ENCODE measurements around the gene MRGPRD. TPM values are rescaled to one million over a fixed set of nuclear protein-coding genes. Genes with fewer than 3 reads are reported as not detected.

MRGPRD gene
- total RNA-seq, 1 experiment from 2014 or later, result not detected

- H3K9me3 Mint-ChIP-seq (ENCODE audit: unreplicated experiment), result no peaks in the 10 kb centered on the region
- CTCF ChIA-PET, result no interaction called here
- no TSS peak for BruUV-seq (replicated peaks)
- POLR2A ChIA-PET, result no interaction called here
- TF ChIP-seq, protein P1, sequence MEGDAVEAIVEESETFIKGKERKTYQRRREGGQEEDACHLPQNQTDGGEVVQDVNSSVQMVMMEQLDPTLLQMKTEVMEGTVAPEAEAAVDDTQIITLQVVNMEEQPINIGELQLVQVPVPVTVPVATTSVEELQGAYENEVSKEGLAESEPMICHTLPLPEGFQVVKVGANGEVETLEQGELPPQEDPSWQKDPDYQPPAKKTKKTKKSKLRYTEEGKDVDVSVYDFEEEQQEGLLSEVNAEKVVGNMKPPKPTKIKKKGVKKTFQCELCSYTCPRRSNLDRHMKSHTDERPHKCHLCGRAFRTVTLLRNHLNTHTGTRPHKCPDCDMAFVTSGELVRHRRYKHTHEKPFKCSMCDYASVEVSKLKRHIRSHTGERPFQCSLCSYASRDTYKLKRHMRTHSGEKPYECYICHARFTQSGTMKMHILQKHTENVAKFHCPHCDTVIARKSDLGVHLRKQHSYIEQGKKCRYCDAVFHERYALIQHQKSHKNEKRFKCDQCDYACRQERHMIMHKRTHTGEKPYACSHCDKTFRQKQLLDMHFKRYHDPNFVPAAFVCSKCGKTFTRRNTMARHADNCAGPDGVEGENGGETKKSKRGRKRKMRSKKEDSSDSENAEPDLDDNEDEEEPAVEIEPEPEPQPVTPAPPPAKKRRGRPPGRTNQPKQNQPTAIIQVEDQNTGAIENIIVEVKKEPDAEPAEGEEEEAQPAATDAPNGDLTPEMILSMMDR (IDR thresholded peaks at IDR 0.05; ENCODE audit: unreplicated experiment), result no peak
- no peak overlapping the region for H3K27ac Mint-ChIP-seq (ENCODE audit: low read depth, unreplicated experiment)
- DNase-seq (ENCODE audit: unreplicated experiment), result no peak
- H3K36me3 Mint-ChIP-seq (ENCODE audit: insufficient read depth, unreplicated experiment), result peaks cover 6% of the 10 kb centered on the region
- no peak overlapping the region for H3K4me3 Mint-ChIP-seq (ENCODE audit: unreplicated experiment)
- H3K4me1 Mint-ChIP-seq (ENCODE audit: insufficient read depth, unreplicated experiment), result no peaks in the 10 kb centered on the region
- intact Hi-C loops (cut with micrococcal nuclease), result no loop called here
- H3K27me3 Mint-ChIP-seq (ENCODE audit: insufficient read depth, unreplicated experiment), result peaks cover 11% of the 10 kb centered on the region
Observed at GRCh38 chr11:68997995-68998348, 17.2 kb upstream of the MRGPRD start.

DNA sequence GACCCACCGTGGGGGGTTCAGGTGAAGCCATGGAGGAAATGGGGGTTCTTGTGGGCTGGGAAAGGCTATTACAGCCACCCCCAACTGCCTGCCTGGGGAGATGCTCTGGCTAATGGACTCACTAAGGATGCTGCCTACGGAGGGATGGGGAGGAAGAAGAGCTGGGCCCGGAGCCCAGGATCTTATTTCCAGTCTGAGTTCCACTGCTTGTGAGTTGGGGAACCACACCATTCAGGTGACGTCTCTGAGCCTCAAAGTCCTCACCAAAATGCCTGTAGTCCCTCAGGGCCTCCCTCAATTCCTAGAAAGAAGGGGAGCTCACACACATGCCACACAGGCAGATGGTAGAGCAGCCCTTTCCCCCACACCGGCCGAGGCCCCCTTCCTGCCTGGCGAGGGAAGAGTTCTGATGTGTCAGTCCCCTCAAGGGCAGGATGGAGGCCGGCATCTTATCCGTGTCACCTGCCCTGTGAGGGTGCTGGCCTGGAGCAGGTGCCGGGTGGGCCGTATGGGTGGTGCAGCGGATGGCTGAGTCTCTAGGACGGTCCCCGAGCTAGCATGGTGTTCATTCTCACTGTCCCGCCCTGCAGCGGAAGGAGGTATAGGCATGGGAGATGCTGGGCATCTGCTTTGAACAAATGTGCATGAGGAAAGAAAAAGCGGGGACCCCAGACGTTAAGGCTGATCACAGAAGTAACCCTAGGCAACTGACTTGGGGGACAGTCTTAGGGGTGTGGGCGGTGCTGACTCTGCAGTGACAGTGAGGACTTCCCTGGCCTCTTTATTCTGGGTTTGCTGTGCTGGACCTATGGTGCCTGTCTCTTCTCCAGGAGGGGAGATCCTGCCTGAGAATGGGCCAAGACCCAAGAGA is 16.6 kb upstream of the MRGPRD start:
- peaks cover 17% of the 10 kb centered on the region for H3K27me3 Mint-ChIP-seq (ENCODE audit: insufficient read depth, unreplicated experiment)
- BruUV-seq (replicated peaks), result no TSS peak
- no peak overlapping the region for H3K27ac Mint-ChIP-seq (ENCODE audit: low read depth, unreplicated experiment)
- CTCF ChIA-PET, result interaction anchor here (0.5 to 0.6 kb wide), 2 partner anchors 135 to 740 kb away, joined by 3 read pairs; no protein-coding TSS in a partner anchor
- POLR2A ChIA-PET, result no interaction called here
- H3K9me3 Mint-ChIP-seq (ENCODE audit: unreplicated experiment), result no peaks in the 10 kb centered on the region
- DNase-seq (ENCODE audit: unreplicated experiment), result no peak
- intact Hi-C loops (cut with micrococcal nuclease), result no loop called here
- H3K4me3 Mint-ChIP-seq (ENCODE audit: unreplicated experiment), result no peak overlapping the region
- peaks cover 6% of the 10 kb centered on the region for H3K36me3 Mint-ChIP-seq (ENCODE audit: insufficient read depth, unreplicated experiment)
- H3K4me1 Mint-ChIP-seq (ENCODE audit: insufficient read depth, unreplicated experiment), result no peaks in the 10 kb centered on the region
- TF ChIP-seq, protein P1 (IDR thresholded peaks at IDR 0.05; ENCODE audit: unreplicated experiment), result no peak

- DNase-seq (ENCODE audit: unreplicated experiment), result no peak
- no TSS peak for BruUV-seq (replicated peaks)
- Mint-ChIP-seq H3K27ac (ENCODE audit: low read depth, unreplicated experiment) (no peak overlapping the region), H3K27me3 (ENCODE audit: insufficient read depth, unreplicated experiment) (peaks cover 25% of the 10 kb centered on the region), H3K9me3 (ENCODE audit: unreplicated experiment) (no peaks in the 10 kb centered on the region), H3K4me3 (ENCODE audit: unreplicated experiment) (no peak overlapping the region), H3K4me1 (ENCODE audit: insufficient read depth, unreplicated experiment) (no peaks in the 10 kb centered on the region), H3K36me3 (ENCODE audit: insufficient read depth, unreplicated experiment) (peaks cover 6% of the 10 kb centered on the region)
- ChIA-PET CTCF (interaction anchor here (0.6 kb wide), 1 partner anchor 136 kb away, joined by 3 read pairs; no protein-coding TSS in a partner anchor), POLR2A (no interaction called here)
- TF ChIP-seq, protein P1 (IDR thresholded peaks at IDR 0.05; ENCODE audit: unreplicated experiment), result no peak
- intact Hi-C loops (cut with micrococcal nuclease), result no loop called here
Observed at GRCh38 chr11:68996376-68997123, 15.8 kb upstream of the MRGPRD start.

- TF ChIP-seq, protein P1 (IDR thresholded peaks at IDR 0.05; ENCODE audit: unreplicated experiment), result no peak
- Mint-ChIP-seq H3K9me3 (ENCODE audit: unreplicated experiment) (no peaks in the 10 kb centered on the region), H3K4me1 (ENCODE audit: insufficient read depth, unreplicated experiment) (no peaks in the 10 kb centered on the region), H3K4me3 (ENCODE audit: unreplicated experiment) (no peak overlapping the region), H3K27ac (ENCODE audit: low read depth, unreplicated experiment) (no peak overlapping the region), H3K27me3 (ENCODE audit: insufficient read depth, unreplicated experiment) (peaks cover 39% of the 10 kb centered on the region), H3K36me3 (ENCODE audit: insufficient read depth, unreplicated experiment) (peaks cover 6% of the 10 kb centered on the region)
- CTCF ChIA-PET, result no interaction called here
- POLR2A ChIA-PET, result no interaction called here
- DNase-seq (ENCODE audit: unreplicated experiment), result no peak
- no TSS peak for BruUV-seq (replicated peaks)
- intact Hi-C loops (cut with micrococcal nuclease), result no loop called here
Observed at GRCh38 chr11:68994894-68995285, 14.1 kb upstream of the MRGPRD start.

Data from MCF 10A (cell line).